ENCODE data around the gene POLG2. TPM values are rescaled to one million over a fixed set of nuclear protein-coding genes. Genes with fewer than 3 reads are reported as not detected.
A peak's percentile ranks its signal among the peaks of the same experiment; 100 is the strongest.
"Not testable (repeated sequence)": the region's sequence is repeated elsewhere in the genome, so short reads cannot be mapped to it uniquely, and the experiment has no call there.

Gene POLG2
- total RNA-seq, 2 experiments from 2014 or later, result 26.9 to 30.2 TPM

GRCh38 chr17:64441772-64442540 lies 54.9 kb downstream of the POLG2 start:
- H3K27me3 Mint-ChIP-seq, result no peaks in the 10 kb centered on the region
- ChIA-PET POLR2A (no interaction called here), CTCF (interaction anchor here (0.7 kb wide), 1 partner anchor 13 kb away, joined by 3 read pairs; no protein-coding TSS in a partner anchor)
- peaks cover 20% of the 10 kb centered on the region for H3K4me1 Mint-ChIP-seq
- intact Hi-C loops (cut with DNase I, micrococcal nuclease), result no loop called here
- peaks cover 24% of the 10 kb centered on the region for H3K9me3 Mint-ChIP-seq (ENCODE audit: low read depth)
- DNase-seq (peak; percentile 37), ATAC-seq (peak; percentile 61)
- no peak overlapping the region for H3K4me3 Mint-ChIP-seq
- peak overlapping the region; percentile 61 for H3K27ac Mint-ChIP-seq
- peaks cover 10% of the 10 kb centered on the region for H3K36me3 Mint-ChIP-seq (ENCODE audit: low read depth)

DNA sequence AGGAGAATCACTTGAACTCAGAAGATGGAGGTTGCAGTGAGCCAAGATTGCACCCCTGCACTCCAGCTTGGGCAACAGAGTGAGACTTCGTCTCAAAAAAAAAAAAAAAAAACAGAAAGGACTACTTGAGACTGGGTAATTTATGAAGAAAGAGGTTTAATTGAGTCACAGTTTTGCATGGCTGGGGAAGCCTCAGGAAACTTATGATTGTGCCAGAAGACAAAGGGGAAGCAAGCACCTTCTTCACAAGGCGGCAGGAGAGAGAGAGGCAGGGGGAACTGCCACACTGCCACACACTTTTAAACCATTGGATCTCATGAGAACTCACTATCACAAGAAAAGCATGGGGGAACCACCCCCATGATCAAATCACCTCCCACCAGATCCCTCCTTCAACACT lies 56.9 kb downstream of the POLG2 start:
- peaks cover 20% of the 10 kb centered on the region for H3K4me1 Mint-ChIP-seq
- POLR2A ChIA-PET, result no interaction called here
- H3K27me3 Mint-ChIP-seq, result no peaks in the 10 kb centered on the region
- no peak overlapping the region for H3K27ac Mint-ChIP-seq
- DNase-seq, result no peak
- no peak for ATAC-seq
- CTCF ChIA-PET, result no interaction called here
- H3K4me3 Mint-ChIP-seq, result no peak overlapping the region
- H3K36me3 Mint-ChIP-seq (ENCODE audit: low read depth), result peaks cover 11% of the 10 kb centered on the region
- intact Hi-C loops (cut with DNase I, micrococcal nuclease), result no loop called here
- H3K9me3 Mint-ChIP-seq (ENCODE audit: low read depth), result peaks cover 25% of the 10 kb centered on the region

DNA sequence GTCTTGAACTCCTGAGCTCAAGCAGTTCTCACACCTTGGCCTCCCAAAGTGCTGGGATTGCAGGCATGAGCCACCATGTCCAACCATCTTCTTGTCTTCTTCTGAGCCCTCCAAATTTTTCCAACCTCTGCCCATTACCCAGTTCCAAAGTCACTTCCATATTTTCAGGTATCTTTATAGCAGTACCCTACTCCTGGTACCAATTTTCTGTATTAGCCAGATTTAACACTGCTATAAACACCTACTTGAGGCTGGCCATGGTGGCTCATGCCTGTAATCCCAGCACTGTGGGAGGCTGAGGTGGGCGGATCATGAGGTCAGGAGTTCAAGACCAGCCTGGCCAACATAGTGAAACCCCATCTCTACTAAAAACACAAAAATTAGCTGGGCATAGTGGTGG lies 57.3 kb downstream of the POLG2 start:
- Mint-ChIP-seq H3K36me3 (ENCODE audit: low read depth) (peaks cover 11% of the 10 kb centered on the region), H3K4me1 (peaks cover 20% of the 10 kb centered on the region), H3K9me3 (ENCODE audit: low read depth) (peaks cover 25% of the 10 kb centered on the region)
- H3K4me3 Mint-ChIP-seq; H3K27me3 Mint-ChIP-seq; CTCF ChIA-PET; POLR2A ChIA-PET; DNase-seq; H3K27ac Mint-ChIP-seq; intact Hi-C loops (cut with DNase I, micrococcal nuclease); ATAC-seq: not testable (repeated sequence)

GRCh38 chr17:64437944-64438525 lies 58.8 kb downstream of the POLG2 start:
- peaks cover 11% of the 10 kb centered on the region for H3K36me3 Mint-ChIP-seq (ENCODE audit: low read depth)
- peaks cover 18% of the 10 kb centered on the region for H3K4me1 Mint-ChIP-seq
- H3K4me3 Mint-ChIP-seq, result no peak overlapping the region
- ChIA-PET POLR2A (interaction anchor here (0.7 kb wide), 1 partner anchor 10 kb away, joined by 9 read pairs; no protein-coding TSS in a partner anchor), CTCF (interaction anchor here (0.9 to 1.1 kb wide), 3 partner anchors 27 to 117 kb away, joined by 3 read pairs; no protein-coding TSS in a partner anchor)
- DNase-seq (no peak), ATAC-seq (no peak)
- no peaks in the 10 kb centered on the region for H3K27me3 Mint-ChIP-seq
- intact Hi-C loops (cut with DNase I, micrococcal nuclease), result no loop called here
- no peak overlapping the region for H3K27ac Mint-ChIP-seq
- peaks cover 28% of the 10 kb centered on the region for H3K9me3 Mint-ChIP-seq (ENCODE audit: low read depth)

DNA sequence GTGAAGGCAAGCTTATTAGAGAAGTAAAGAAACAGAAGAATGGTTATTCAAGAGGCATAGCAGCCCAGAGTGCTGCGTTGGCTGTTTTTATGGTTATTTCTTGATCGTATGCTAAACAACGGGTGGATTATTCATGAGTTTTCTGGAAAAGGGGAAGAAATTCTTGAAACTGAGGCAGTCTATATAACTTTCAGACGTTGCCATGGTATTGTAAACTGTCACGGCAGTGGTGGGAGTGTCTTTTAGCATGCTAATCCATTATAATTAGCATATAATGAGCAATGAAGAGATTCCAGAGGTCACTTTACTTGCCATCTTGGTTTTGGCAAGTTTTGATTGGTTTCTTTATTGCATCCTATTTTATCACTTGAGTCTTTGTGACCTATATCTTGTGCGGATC lies 65.3 kb downstream of the POLG2 start:
- ATAC-seq (no peak), DNase-seq (no peak)
- Mint-ChIP-seq H3K27ac (no peak overlapping the region), H3K9me3 (ENCODE audit: low read depth) (peaks cover 4% of the 10 kb centered on the region), H3K36me3 (ENCODE audit: low read depth) (no peaks in the 10 kb centered on the region), H3K4me1 (no peaks in the 10 kb centered on the region), H3K27me3 (no peaks in the 10 kb centered on the region), H3K4me3 (no peak overlapping the region)
- intact Hi-C loops (cut with DNase I, micrococcal nuclease), result no loop called here
- CTCF ChIA-PET, result interaction anchor here (2.4 kb wide), 1 partner anchor 10 kb away, joined by 8 read pairs; no protein-coding TSS in a partner anchor
- POLR2A ChIA-PET, result no interaction called here

- POLR2A ChIA-PET, result interaction anchor here (0.6 kb wide), 1 partner anchor 22 kb away, joined by 8 read pairs; no protein-coding TSS in a partner anchor
Observed at GRCh38 chr17:64430036-64430435, 66.8 kb downstream of the POLG2 start.

GRCh38 chr17:64428406-64428805 lies 68.4 kb downstream of the POLG2 start:
- Mint-ChIP-seq H3K27ac (no peak overlapping the region), H3K36me3 (ENCODE audit: low read depth) (no peaks in the 10 kb centered on the region), H3K27me3 (no peaks in the 10 kb centered on the region), H3K4me3 (no peak overlapping the region), H3K4me1 (no peaks in the 10 kb centered on the region), H3K9me3 (ENCODE audit: low read depth) (no peaks in the 10 kb centered on the region)
- intact Hi-C loops (cut with DNase I, micrococcal nuclease), result no loop called here
- ChIA-PET CTCF (interaction anchor here (1.7 to 3.0 kb wide), 2 partner anchors 9 to 63 kb away, joined by 12 to 24 read pairs; no protein-coding TSS in a partner anchor), POLR2A (no interaction called here)
- DNase-seq (no peak), ATAC-seq (no peak)

More at GRCh38 chr17:64430036-64430435, 66.8 kb downstream of the POLG2 start:
- H3K27ac Mint-ChIP-seq; H3K4me1 Mint-ChIP-seq; intact Hi-C loops (cut with DNase I, micrococcal nuclease); H3K9me3 Mint-ChIP-seq (ENCODE audit: low read depth); H3K4me3 Mint-ChIP-seq; H3K27me3 Mint-ChIP-seq; DNase-seq; H3K36me3 Mint-ChIP-seq (ENCODE audit: low read depth): not testable (repeated sequence)
- ATAC-seq, result peak; percentile 42
- CTCF ChIA-PET, result interaction anchor here (0.8 to 2.4 kb wide), 3 partner anchors 8 to 194 kb away, joined by 3 to 24 read pairs (median 8); no protein-coding TSS in a partner anchor

Small RNA genes lying within 50 kb of the gene (microRNA-seq; reads per million reads assigned to microRNA genes)
- gene MIR3064 (ENCODE audit: borderline replicate concordance) (6.7 reads per million, percentile 22 among the genes with 10 or more reads in this experiment), gene MIR5047 (ENCODE audit: borderline replicate concordance) (not detected)

Other genes with a start within 250 kb of the POLG2 start
- gene TEX2, start 233.8 kb downstream of the POLG2 start, total RNA-seq, result 10 to 100 TPM; 15.2 to 15.8 TPM
- 10 to 100 TPM in 1 of 2 experiments, 1 to 10 TPM in 1; 9.9 to 13.5 TPM for gene PECAM1, start 106.2 kb downstream of the POLG2 start, total RNA-seq
- under 1 TPM in 1 of 2 experiments, not detected in 1; 0.30 TPM for gene MILR1, start 47.9 kb downstream of the POLG2 start, total RNA-seq
- 100 to 1,000 TPM; 575 TPM for gene DDX5, start 9.2 kb upstream of the POLG2 start, total RNA-seq
- 10 to 100 TPM; 40.5 to 42.8 TPM for gene CEP95, start 9.9 kb upstream of the POLG2 start, total RNA-seq
- 10 to 100 TPM; 13.9 to 15.0 TPM for gene SMURF2, start 165.3 kb upstream of the POLG2 start, total RNA-seq

All from activated CD4-positive, alpha-beta T cell treated with anti-CD3 and anti-CD28 coated beads for 36 hours (primary cell).